Measurements from ENCODE around the gene ZFR.
"Not testable (repeated sequence)": the region's sequence is repeated elsewhere in the genome, so short reads cannot be mapped to it uniquely, and the experiment has no call there.

Gene ZFR

GRCh38 chr5:32353420-32353819, 91.1 kb downstream of the ZFR start:
- no peak for DNase-seq

GRCh38 chr5:32352685-32353084, 91.9 kb downstream of the ZFR start:
- DNase-seq = no peak

GRCh38 chr5:32346869-32347268, 97.7 kb downstream of the ZFR start:
- DNase-seq = no peak

GRCh38 chr5:32343058-32343672, 101.4 kb downstream of the ZFR start:
- no peak for DNase-seq

- no peak for DNase-seq
These were observed 101.9 kb downstream of the ZFR start for GRCh38 chr5:32342656-32343055.

GRCh38 chr5:32339878-32340277, 104.7 kb downstream of the ZFR start:
- no peak for DNase-seq

GRCh38 chr5:32339198-32339597, 105.3 kb downstream of the ZFR start:
- DNase-seq = no peak

- DNase-seq = no peak
These were observed 111.6 kb downstream of the ZFR start for GRCh38 chr5:32332966-32333365.

- no peak for DNase-seq
These were observed 112.2 kb downstream of the ZFR start for GRCh38 chr5:32332361-32332760.

- DNase-seq = no peak
These were observed 112.6 kb downstream of the ZFR start for GRCh38 chr5:32331935-32332274.

- no peak for DNase-seq
These were observed 113.2 kb downstream of the ZFR start for GRCh38 chr5:32331217-32331934.

GRCh38 chr5:32330126-32330971, 114.2 kb downstream of the ZFR start:
- no peak for DNase-seq

GRCh38 chr5:32329395-32329834, 115.1 kb downstream of the ZFR start:
- peak; percentile 49 for DNase-seq

- DNase-seq = no peak
These were observed 118.2 kb downstream of the ZFR start for GRCh38 chr5:32326216-32326772.

GRCh38 chr5:32325616-32326015, 118.9 kb downstream of the ZFR start:
- DNase-seq = no peak

GRCh38 chr5:32325062-32325461, 119.5 kb downstream of the ZFR start:
- DNase-seq = no peak

GRCh38 chr5:32323741-32324140, 120.8 kb downstream of the ZFR start:
- DNase-seq = no peak

- DNase-seq = no peak
These were observed 121.7 kb downstream of the ZFR start for GRCh38 chr5:32322882-32323281.

GRCh38 chr5:32321787-32322186, 122.8 kb downstream of the ZFR start:
- DNase-seq = not testable (repeated sequence)

GRCh38 chr5:32320576-32320975, 124.0 kb downstream of the ZFR start:
- DNase-seq = no peak

GRCh38 chr5:32319926-32320543, 124.5 kb downstream of the ZFR start:
- no peak for DNase-seq

GRCh38 chr5:32319392-32319791, 125.1 kb downstream of the ZFR start:
- DNase-seq = no peak

- no peak for DNase-seq
These were observed 127.5 kb downstream of the ZFR start for GRCh38 chr5:32317041-32317440.
